Choroid plexus epithelial cell (primary cell): ENCODE data around the gene CTAGE1.
A peak's percentile ranks its signal among the peaks of the same experiment; 100 is the strongest.

Experiments used
- DNase-seq: peaks from one replicate; pipeline ENCODE4 v3.0.0-alpha.2; 2010; ENCODE audit warnings: low read depth
- H3K4me3 ChIP-seq: 2 replicates; pipeline ENCODE4 v1.5.1; 2011; ENCODE audit warnings: low read depth, mild to moderate bottlenecking, control low read depth, low read length, moderate library complexity
- CTCF ChIP-seq: conservative IDR thresholded peaks from 2 replicates; pipeline ENCODE4 v1.5.1; 2011; ENCODE audit warnings: low read depth, mild to moderate bottlenecking, control low read depth, inconsistent platforms, low read length, moderate library complexity

Gene CTAGE1

GRCh38 chr18:22448238-22448637 is 30.5 kb upstream of the CTAGE1 start:
- no peak for DNase-seq
- TF ChIP-seq CTCF, result no peak
- H3K4me3 ChIP-seq, result no peak overlapping the region

GRCh38 chr18:22447792-22448191 is 30.1 kb upstream of the CTAGE1 start:
- no peak for TF ChIP-seq CTCF
- no peak overlapping the region for H3K4me3 ChIP-seq
- no peak for DNase-seq

GRCh38 chr18:22446911-22447310 is 29.2 kb upstream of the CTAGE1 start:
- no peak for TF ChIP-seq CTCF
- no peak overlapping the region for H3K4me3 ChIP-seq
- no peak for DNase-seq

GRCh38 chr18:22446325-22446724 is 28.6 kb upstream of the CTAGE1 start:
- no peak overlapping the region for H3K4me3 ChIP-seq
- DNase-seq, result no peak
- no peak for TF ChIP-seq CTCF

- DNase-seq, result no peak
- H3K4me3 ChIP-seq, result no peak overlapping the region
- no peak for TF ChIP-seq CTCF
Measured at GRCh38 chr18:22441638-22442037, 23.9 kb upstream of the CTAGE1 start.

GRCh38 chr18:22439447-22439846 is 21.7 kb upstream of the CTAGE1 start:
- H3K4me3 ChIP-seq, result no peak overlapping the region
- peak; percentile 45 for DNase-seq
- TF ChIP-seq CTCF, result no peak

- no peak for TF ChIP-seq CTCF
- H3K4me3 ChIP-seq, result no peak overlapping the region
- no peak for DNase-seq
Measured at GRCh38 chr18:22436136-22436535, 18.4 kb upstream of the CTAGE1 start.
